WTC11 (cell line): ENCODE data around the gene FOXD1. TPM values are rescaled to one million over a fixed set of nuclear protein-coding genes. Genes with fewer than 3 reads are reported as not detected.
A peak's percentile ranks its signal among the peaks of the same experiment; 100 is the strongest.

Experiments used
- ATAC-seq: fragments of 200-7000 bp; cut with Tn5 transposase; 2 replicates; pipeline ENCODE4 v1.10.0; 2021; ENCODE audit warnings: mild to moderate bottlenecking, moderate library complexity
- CTCF ChIA-PET: fragments of 300-600 bp; sonication (Branson Sonifier 250); formaldehyde crosslinking; loops from one replicate; lab custom pipeline; 2021; ENCODE audit warnings: antibody characterized with exemption; lab: Charles Lee
- POLR2A ChIA-PET: fragments of 350-600 bp; sonication (Branson Sonifier 250); formaldehyde crosslinking; loops from one replicate; lab custom pipeline; 2021; ENCODE audit warnings: antibody characterized with exemption; lab: Charles Lee
- DNase-seq: peaks from one replicate; pipeline ENCODE4 v3.0.0; 2021; ENCODE audit warnings: low spot score
- H3K27ac Mint-ChIP-seq: 2 replicates; pipeline ENCODE4 v1.8.0; 2021; ENCODE audit warnings: mixed read lengths
- H3K27me3 Mint-ChIP-seq: 2 replicates; pipeline ENCODE4 v1.8.0; 2021; ENCODE audit warnings: low read depth, mild to moderate bottlenecking, moderate library complexity, mixed read lengths
- H3K36me3 Mint-ChIP-seq: 2 replicates; pipeline ENCODE4 v1.8.0; 2021; ENCODE audit warnings: mixed read lengths
- H3K4me1 Mint-ChIP-seq: 2 replicates; pipeline ENCODE4 v1.8.0; 2022; ENCODE audit warnings: mixed read lengths
- H3K4me3 Mint-ChIP-seq: 2 replicates; pipeline ENCODE4 v1.8.0; 2021; ENCODE audit warnings: mild to moderate bottlenecking, moderate library complexity, mixed read lengths
- H3K9me3 Mint-ChIP-seq: 2 replicates; pipeline ENCODE4 v1.8.0; 2021; ENCODE audit warnings: mixed read lengths
- CDX4 ChIP-seq: fragments of 250-450 bp; sonication (Bioruptor Pico); IDR thresholded peaks from 2 replicates; pipeline ENCODE4 v1.9.0; 2021; ENCODE audit warnings: moderate library complexity, mild to moderate bottlenecking, inconsistent platforms, borderline replicate concordance
- CTCF ChIP-seq: fragments of 200-600 bp; IDR thresholded peaks from 2 replicates; pipeline ENCODE4 v1.8.0; 2022; ENCODE audit warnings: antibody characterized with exemption
- E2F1 ChIP-seq: sonication (generic); formaldehyde crosslinking; IDR thresholded peaks from 2 replicates; pipeline ENCODE4 v1.8.0; 2022; ENCODE audit warnings: mild to moderate bottlenecking, missing genetic modification reagents
- ELF4 ChIP-seq: sonication (generic); formaldehyde crosslinking; IDR thresholded peaks from 2 replicates; pipeline ENCODE4 v1.8.1; 2022; ENCODE audit warnings: low read depth, mild to moderate bottlenecking, moderate library complexity, missing genetic modification reagents
- ESRRA ChIP-seq: sonication (generic); formaldehyde crosslinking; IDR thresholded peaks from 2 replicates; pipeline ENCODE4 v1.8.1; 2022; ENCODE audit warnings: mild to moderate bottlenecking, missing genetic modification reagents, borderline replicate concordance
- ETV6 ChIP-seq: sonication (generic); formaldehyde crosslinking; IDR thresholded peaks from 2 replicates; pipeline ENCODE4 v1.8.1; 2022; ENCODE audit warnings: mild to moderate bottlenecking, missing genetic modification reagents
- JAZF1 ChIP-seq: fragments of 250-450 bp; sonication (Bioruptor Pico); IDR thresholded peaks from 2 replicates; pipeline ENCODE4 v1.9.0; 2021; ENCODE audit warnings: moderate library complexity, mild to moderate bottlenecking, inconsistent platforms
- MAX ChIP-seq: sonication (generic); formaldehyde crosslinking; IDR thresholded peaks from 2 replicates; pipeline ENCODE4 v1.8.0; 2022; ENCODE audit warnings: mild to moderate bottlenecking, missing genetic modification reagents
- MLX ChIP-seq: sonication (generic); formaldehyde crosslinking; IDR thresholded peaks from 2 replicates; pipeline ENCODE4 v1.8.1; 2023; ENCODE audit warnings: mild to moderate bottlenecking, missing genetic modification reagents, moderate library complexity
- NFATC4 ChIP-seq: fragments of 250-450 bp; sonication (Bioruptor Pico); IDR thresholded peaks from 2 replicates; pipeline ENCODE4 v1.9.0; 2021; ENCODE audit warnings: mild to moderate bottlenecking
- PRDM15 ChIP-seq: sonication (generic); formaldehyde crosslinking; IDR thresholded peaks from 2 replicates; pipeline ENCODE4 v1.8.0; 2022; ENCODE audit warnings: missing genetic modification reagents
- RELA ChIP-seq: sonication (generic); formaldehyde crosslinking; IDR thresholded peaks from 2 replicates; pipeline ENCODE4 v1.8.1; 2022; ENCODE audit warnings: missing genetic modification reagents, mild to moderate bottlenecking, borderline replicate concordance
- SMAD3 ChIP-seq: sonication (generic); formaldehyde crosslinking; IDR thresholded peaks from 2 replicates; pipeline ENCODE4 v1.8.0; 2022; ENCODE audit warnings: missing genetic modification reagents, mild to moderate bottlenecking, borderline replicate concordance
- SOX15 ChIP-seq: fragments of 250-450 bp; sonication (Bioruptor Pico); IDR thresholded peaks from 2 replicates; pipeline ENCODE4 v1.9.0; 2021; ENCODE audit warnings: mild to moderate bottlenecking
- TP53 ChIP-seq: sonication (generic); formaldehyde crosslinking; IDR thresholded peaks from 2 replicates; pipeline ENCODE4 v1.8.1; 2023; ENCODE audit warnings: mild to moderate bottlenecking, missing genetic modification reagents
- ZBTB21 ChIP-seq: sonication (generic); formaldehyde crosslinking; IDR thresholded peaks from 2 replicates; pipeline ENCODE4 v1.8.1; 2023; ENCODE audit warnings: mild to moderate bottlenecking, missing genetic modification reagents, borderline replicate concordance
- ZNF138 ChIP-seq: sonication (generic); formaldehyde crosslinking; conservative IDR thresholded peaks from 2 replicates; pipeline ENCODE4 v1.8.1; 2022; ENCODE audit warnings: mild to moderate bottlenecking, moderate library complexity, missing genetic modification reagents
- ZNF219 ChIP-seq: sonication (generic); formaldehyde crosslinking; IDR thresholded peaks from 2 replicates; pipeline ENCODE4 v1.8.0; 2023; ENCODE audit warnings: missing genetic modification reagents, mild to moderate bottlenecking, borderline replicate concordance
- ZNF396 ChIP-seq: fragments of 250-450 bp; sonication (Bioruptor Pico); IDR thresholded peaks from 2 replicates; pipeline ENCODE4 v1.8.0; 2021; ENCODE audit warnings: mild to moderate bottlenecking, moderate library complexity, borderline replicate concordance
- total RNA-seq: library from RNA; stranded (reverse); gene quantifications from 3 replicates; pipeline ENCODE4 v1.2.3, GENCODE V29; 2021

FOXD1 gene
- total RNA-seq, 1 experiment from 2014 or later, result 10.3 TPM

- TF ChIP-seq ZNF219 (no peak), ZNF396 (no peak), SOX15 (CRISPR knock-in tag) (no peak), CDX4 (CRISPR knock-in tag) (no peak), TP53 (no peak)
These were observed 35.9 kb upstream of the FOXD1 start (continued) for GRCh38 chr5:73484511-73484910.

GRCh38 chr5:73483676-73484075 is 35.1 kb upstream of the FOXD1 start:
- ATAC-seq, result peak; percentile 7; the same call in 1 of the 2 replicates
- Mint-ChIP-seq H3K4me1 (peaks cover 53% of the 10 kb centered on the region), H3K36me3 (no peaks in the 10 kb centered on the region), H3K27me3 (no peaks in the 10 kb centered on the region), H3K27ac (no peak overlapping the region), H3K4me3 (no peak overlapping the region), H3K9me3 (peaks cover 6% of the 10 kb centered on the region)
- no peak for DNase-seq
- TF ChIP-seq ELF4 (CRISPR knock-in tag), result no peak
- no peak for TF ChIP-seq NFATC4 (CRISPR knock-in tag)
- TF ChIP-seq ZNF138, result no peak
- TF ChIP-seq ZNF396, result no peak
- TF ChIP-seq ESRRA, result no peak
- TF ChIP-seq E2F1 (CRISPR knock-in tag), result no peak
- no peak for TF ChIP-seq RELA (CRISPR knock-in tag)
- no peak for TF ChIP-seq MAX (CRISPR knock-in tag)
- TF ChIP-seq CTCF, result no peak
- TF ChIP-seq JAZF1 (CRISPR knock-in tag), result no peak
- TF ChIP-seq MLX (CRISPR knock-in tag), result no peak
- no peak for TF ChIP-seq PRDM15 (CRISPR knock-in tag)
- no peak for TF ChIP-seq SMAD3 (CRISPR knock-in tag)
- no peak for TF ChIP-seq ZBTB21 (CRISPR knock-in tag)
- TF ChIP-seq ETV6, result no peak
- ChIA-PET POLR2A (no interaction called here), CTCF (interaction anchor here (0.7 kb wide), 1 partner anchor 62 kb away, joined by 3 read pairs; no protein-coding TSS in a partner anchor)
